GM21723 (cell line): ENCODE results near the gene BFSP1.
A peak's percentile ranks its signal among the peaks of the same experiment; 100 is the strongest.

Experiments
- ATAC-seq: cut with Tn5 transposase; IDR thresholded peaks from one replicate; pipeline ENCODE4 v1.9.1; 2021; ENCODE audit warnings: mild to moderate bottlenecking, moderate library complexity; ENCODE audit not compliant: unreplicated experiment

The BFSP1 gene

GRCh38 chr20:17558154-17558940 lies 27.2 kb upstream of the BFSP1 start:
- no peak for ATAC-seq

GRCh38 chr20:17557675-17558006 lies 26.5 kb upstream of the BFSP1 start:
- ATAC-seq: no peak

GRCh38 chr20:17556837-17557674 lies 25.9 kb upstream of the BFSP1 start:
- ATAC-seq: no peak

GRCh38 chr20:17555106-17555505 lies 23.9 kb upstream of the BFSP1 start:
- no peak for ATAC-seq

- no peak for ATAC-seq
Measured at GRCh38 chr20:17549131-17549530, 18.0 kb upstream of the BFSP1 start.

- ATAC-seq: no peak
Measured at GRCh38 chr20:17545127-17545526, 13.9 kb upstream of the BFSP1 start.

- ATAC-seq: no peak
Measured at GRCh38 chr20:17543531-17544131, 12.5 kb upstream of the BFSP1 start.

- ATAC-seq: no peak
Measured at GRCh38 chr20:17542993-17543412, 11.8 kb upstream of the BFSP1 start.

GRCh38 chr20:17542481-17542880 lies 11.3 kb upstream of the BFSP1 start:
- no peak for ATAC-seq

- no peak for ATAC-seq
Measured at GRCh38 chr20:17541996-17542395, 10.8 kb upstream of the BFSP1 start.

GRCh38 chr20:17541596-17541995 lies 10.4 kb upstream of the BFSP1 start:
- ATAC-seq: no peak

- ATAC-seq: no peak
Measured at GRCh38 chr20:17538517-17539170, 7.5 kb upstream of the BFSP1 start.

- no peak for ATAC-seq
Measured at GRCh38 chr20:17537959-17538358, 6.8 kb upstream of the BFSP1 start.

- peak; percentile 81 for ATAC-seq
Measured at GRCh38 chr20:17536944-17537444, 5.8 kb upstream of the BFSP1 start.

GRCh38 chr20:17534077-17534476 lies 2.9 kb upstream of the BFSP1 start:
- ATAC-seq: no peak

- ATAC-seq: peak; percentile 47
Measured at GRCh38 chr20:17533396-17533795, 2.2 kb upstream of the BFSP1 start.

- no peak for ATAC-seq
Measured at GRCh38 chr20:17531665-17532025, 466 bp upstream of the BFSP1 start.

GRCh38 chr20:17530153-17530552 lies 1.0 kb downstream of the BFSP1 start:
- no peak for ATAC-seq

GRCh38 chr20:17529586-17529985 lies 1.6 kb downstream of the BFSP1 start:
- ATAC-seq: no peak

GRCh38 chr20:17525650-17526049 lies 5.5 kb downstream of the BFSP1 start:
- peak; percentile 79 for ATAC-seq

- no peak for ATAC-seq
Measured at GRCh38 chr20:17525132-17525531, 6.0 kb downstream of the BFSP1 start.
